NK-92 (cell line): ENCODE results near the gene VPS54.
A peak's percentile ranks its signal among the peaks of the same experiment; 100 is the strongest.

Experiments used
- DNase-seq: peaks from one replicate; lab custom pipeline; 2025; ENCODE audit not compliant: unreplicated experiment; lab: John Stamatoyannopoulos, UW

Gene VPS54

GRCh38 chr2:64019083-64019974 is at the start of gene VPS54:
Gene VPS54, minus strand, starts transcription at chr2:64019428. Its CDS starts 35,429 bp downstream, at chr2:63983999.
- DNase-seq, result no peak

GRCh38 chr2:64067326-64067725 is 48.1 kb upstream of the VPS54 start:
- no peak for DNase-seq

GRCh38 chr2:64065516-64065915 is 46.3 kb upstream of the VPS54 start:
- DNase-seq, result no peak

GRCh38 chr2:64063924-64064331 is 44.7 kb upstream of the VPS54 start:
- no peak for DNase-seq

- DNase-seq, result no peak
Observed at GRCh38 chr2:64063454-64063853, 44.2 kb upstream of the VPS54 start.

- DNase-seq, result no peak
Observed at GRCh38 chr2:64062840-64063239, 43.6 kb upstream of the VPS54 start.

- DNase-seq, result no peak
Observed at GRCh38 chr2:64059270-64059669, 40.0 kb upstream of the VPS54 start.

- DNase-seq, result no peak
Observed at GRCh38 chr2:64056021-64056420, 36.8 kb upstream of the VPS54 start.

GRCh38 chr2:64054161-64054915 is 35.1 kb upstream of the VPS54 start:
- no peak for DNase-seq

GRCh38 chr2:64052463-64053241 is 33.4 kb upstream of the VPS54 start:
- no peak for DNase-seq

- peak; percentile 2 for DNase-seq
Observed at GRCh38 chr2:64049633-64050220, 30.5 kb upstream of the VPS54 start.

DNA sequence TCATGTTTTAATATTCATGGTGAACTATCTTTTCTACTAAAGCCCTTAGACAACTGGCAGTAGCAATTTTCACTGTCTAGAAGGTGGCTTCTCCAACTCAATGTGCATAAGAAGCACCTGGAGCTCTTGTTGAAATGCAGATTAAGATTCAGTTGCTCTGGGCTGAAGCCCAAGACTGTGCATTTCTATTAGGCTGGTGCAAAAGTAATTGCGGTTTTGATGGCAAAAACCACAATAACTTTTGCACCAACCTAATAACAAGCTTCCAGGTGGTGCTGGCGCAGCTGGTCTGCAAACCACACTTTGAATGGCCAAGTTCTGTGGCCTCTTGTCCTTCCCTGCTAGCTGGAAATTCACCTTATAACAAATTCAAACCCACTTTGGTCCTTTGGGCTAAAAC is 26.7 kb upstream of the VPS54 start:
- no peak for DNase-seq

GRCh38 chr2:64040161-64040560 is 20.9 kb upstream of the VPS54 start:
- DNase-seq, result no peak

DNA sequence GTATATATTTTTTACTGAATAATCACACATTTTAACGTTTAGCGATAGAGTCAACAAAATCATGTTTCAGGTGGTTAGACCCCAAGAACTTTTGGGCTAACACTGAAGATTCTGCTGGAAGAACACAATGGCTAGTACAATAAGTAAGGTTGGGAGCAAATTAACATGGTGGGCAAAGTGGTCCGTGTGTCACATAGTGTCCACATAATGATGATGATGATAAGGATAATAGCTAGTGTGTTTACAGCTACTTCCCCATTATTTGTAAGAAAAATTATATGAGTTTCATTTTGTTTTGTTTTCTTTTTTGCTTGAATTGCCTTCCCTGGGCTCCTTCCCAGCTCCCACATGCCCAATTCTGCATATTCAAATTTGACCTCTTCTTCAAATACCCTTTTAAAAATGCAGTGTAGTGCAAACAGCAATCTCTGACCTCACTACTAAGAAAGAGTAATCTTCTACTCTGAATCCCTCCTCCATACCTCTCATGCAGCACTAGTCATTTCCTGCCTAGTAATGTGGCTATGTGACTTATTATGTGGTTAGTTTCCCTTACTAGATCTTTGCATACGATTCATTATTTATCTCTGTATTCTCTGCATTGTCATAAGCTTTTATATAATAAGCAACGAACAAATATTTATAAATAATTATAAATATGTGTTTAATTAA is 16.9 kb upstream of the VPS54 start:
- DNase-seq, result no peak

- DNase-seq, result no peak
Observed at GRCh38 chr2:64035072-64035942, 16.1 kb upstream of the VPS54 start.

DNA sequence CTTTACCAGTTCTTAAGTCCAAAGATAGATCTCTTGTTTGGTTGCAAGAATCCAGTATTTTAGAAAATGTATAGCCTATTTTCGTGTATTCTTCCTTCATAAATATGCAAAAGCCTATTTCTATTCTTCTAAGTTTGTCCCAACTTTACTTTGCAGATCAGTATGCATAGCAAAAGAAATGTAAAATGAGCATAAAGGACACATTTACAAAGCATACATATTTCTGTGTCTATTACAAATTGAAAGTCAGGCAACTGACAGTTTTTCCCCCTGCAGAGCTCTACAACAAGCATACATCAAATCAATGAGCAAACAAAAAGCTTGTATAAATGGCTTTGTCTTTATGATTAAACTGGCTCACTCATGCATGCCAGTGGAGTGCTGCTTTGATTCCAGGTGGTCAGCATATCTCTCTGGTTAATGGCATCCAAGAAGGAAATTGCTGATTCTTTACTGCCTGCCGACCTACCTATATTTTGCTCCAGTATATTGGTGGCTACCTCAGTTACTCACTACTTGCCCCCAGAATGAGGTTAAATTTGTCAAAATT is 10.0 kb upstream of the VPS54 start:
- DNase-seq, result no peak

GRCh38 chr2:64025741-64026140 is 6.5 kb upstream of the VPS54 start:
- DNase-seq, result no peak

- DNase-seq, result no peak
Observed at GRCh38 chr2:64024259-64024949, 5.2 kb upstream of the VPS54 start.
